Heart right ventricle (tissue), 16 donors: ENCODE results near the gene GPC3. TPM values are rescaled to one million over a fixed set of nuclear protein-coding genes. Genes with fewer than 3 reads are reported as not detected.
A peak's percentile ranks its signal among the peaks of the same experiment; 100 is the strongest.

ENCODE experiments used
- ATAC-seq, 8 donors: fragments of 200-7000 bp; cut with Tn5 transposase; one replicate each; pipeline ENCODE4 v1.9.1; 2020; ENCODE audit warnings: mild to moderate bottlenecking in 8 of 8, moderate library complexity in 8 of 8, moderate number of reproducible peaks in 1 of 8
- DNase-seq, 2 donors: peaks; one replicate each; pipeline ENCODE4 v3.0.0-alpha.2; 2020
- H3K27ac ChIP-seq, 10 donors: fragments of 200-600 bp; sonication (generic) in 2 of 10; one replicate each; pipeline versions ENCODE4 v1.5.0 to v1.8.0; 2020 to 2022; ENCODE audit warnings: mild to moderate bottlenecking in 3 of 10
- H3K27me3 ChIP-seq, 7 donors: fragments of 200-600 bp; one replicate each; pipeline ENCODE4 v1.8.0; 2021 to 2022; ENCODE audit warnings: mild to moderate bottlenecking in 2 of 7
- H3K36me3 ChIP-seq, 9 donors: fragments of 200-600 bp; sonication (generic) in 1 of 9; one replicate each; pipeline versions ENCODE4 v1.5.0 to v1.8.0; 2020 to 2022; ENCODE audit warnings: mild to moderate bottlenecking in 2 of 9
- H3K4me1 ChIP-seq, 9 donors: fragments of 200-600 bp; sonication (generic) in 1 of 9; one replicate each; pipeline versions ENCODE4 v1.5.0 to v1.8.0; 2020 to 2022; ENCODE audit warnings: mild to moderate bottlenecking in 4 of 9
- H3K4me3 ChIP-seq, 10 donors: fragments of 200-600 bp; sonication (generic) in 2 of 10; one replicate each; pipeline versions ENCODE4 v1.5.0 to v1.8.0; 2020 to 2022; ENCODE audit warnings: mild to moderate bottlenecking in 7 of 10, moderate library complexity in 2 of 10
- H3K9me3 ChIP-seq, 11 donors: fragments of 200-600 bp in 10 of 11; sonication (generic) in 2 of 11; one replicate each; pipeline versions ENCODE4 v1.5.0 to v1.8.0; 2013 to 2022; ENCODE audit warnings: mild to moderate bottlenecking in 2 of 11, control low read depth in 1 of 11, moderate library complexity in 1 of 11
- CTCF ChIP-seq, 9 donors: fragments of 200-600 bp; sonication (generic) in 2 of 9; IDR thresholded peaks; one replicate each; pipeline versions ENCODE4 v1.5.0 to v1.8.0; 2021 to 2022; ENCODE audit warnings: antibody characterized with exemption in 9 of 9, mild to moderate bottlenecking in 5 of 9, moderate library complexity in 1 of 9
- WGBS, 2 donors: extraction: QIAGEN DNeasy Blood & Tissue Kit; methylation state at CpG; one replicate each; pipeline ENCODE4 v1.1.7; 2013; ENCODE audit warnings: inconsistent platforms in 1 of 2; 5-methylcytosine and 5-hydroxymethylcytosine counted together
- intact Hi-C, 10 donors: fragments of 100-400 bp; cut with DNase I; formaldehyde crosslinking; loops; one replicate each; pipeline versions ENCODE4 v1.11.1 to v1.14.2; 2022
- polyA plus RNA-seq, 2 donors: library from polyadenylated mRNA; stranded (reverse); fragments of 200-250 nt; gene quantifications; one replicate each; pipeline ENCODE4 v1.2.3, GENCODE V29; 2013
- total RNA-seq, 10 donors: library from RNA; stranded (reverse); fragmentation: NEBNext Ultra II Directional in 3 of 10; extraction: Animal tissue kit (Norgen Biotek cat#: 25700) in 3 of 10; gene quantifications; one replicate each; pipeline versions ENCODE4 v1.2.1 to v1.2.4, GENCODE V29; 2021 to 2023
- donor health status: Arrhythmogenic right ventricular cardiomyopathy.
- donor health status: ischemic (EF 13 %, LVEDD 7.1; RV severe dilation, severe dysfunction).
- donor health status: healthy with polysubstance abuse.
- donor health status: DM: no; HTN: yes; CAD: no.
- donor health status: DM: no; HTN: no; CAD: no.
- donor health status: ischemic (EF 25% LVEDD 6.9; RV normal size, moderate dysfunction).
- donor health status: ischemic (EF 25% LVEDD 5.7; RV mildly dilated, moderate dysfunction).
- donor health status: healthy.
- donor health status: DM: yes; HTN: yes; CAD: no.
- donor health status: Ischemic cardiomyopathy.
- donor health status: ischemic (EF 35%, LVEDD 5.7; RV mildly dilated, moderate dysfunction).
- donor health status: nonischemic (EF 11% LVEDD 7.7; RV severe dilation, severe dysfunction).
- donor health status: DM: yes; HTN: yes; CAD: no.
- donor health status: PGD.
- donor health status: ischemic (EF 29% LVEDD 5.4; RV normal size, mild dysfunction).
- donor health status: nonischemic (EF 23%, LVEDD 6.1; RV moderate dilation, normal function).

GPC3 gene
- total and polyA plus RNA-seq, 12 donors = 0.66 to 5.6 (median 3.4) TPM

- WGBS, 2 donors = 76 to 78% methylated on average over 5 of the region's 5 CpGs
- Histone ChIP-seq H3K36me3 (no peaks in the 10 kb centered on the region), H3K27ac (peak overlapping the region in 3 of 10 donors; percentile 5 to 33 (median 21)), H3K4me1 (peaks cover 0 to 17% (median 0%) of the 10 kb centered on the region in 9 donors), H3K4me3 (no peak overlapping the region), H3K9me3 (no peaks in the 10 kb centered on the region), H3K27me3 (peaks cover 0 to 23% (median 0%) of the 10 kb centered on the region in 7 donors)
- intact Hi-C loops = no loop called here
- TF ChIP-seq CTCF (IDR thresholded peaks at IDR 0.05) = no peak
- DNase-seq (no peak), ATAC-seq (no peak)
Measured at GRCh38 chrX:133607419-133608348, 377.7 kb downstream of the GPC3 start.

GRCh38 chrX:133606990-133607389, 378.4 kb downstream of the GPC3 start:
- no peak for DNase-seq
- no peak for TF ChIP-seq CTCF (IDR thresholded peaks at IDR 0.05)
- no peak for ATAC-seq
- WGBS, 2 donors = 81 to 95% methylated on average over 1 of the region's 1 CpG
- no peak overlapping the region for H3K4me3 ChIP-seq
- no peak overlapping the region for H3K27ac ChIP-seq
- H3K36me3 ChIP-seq = no peaks in the 10 kb centered on the region
- H3K9me3 ChIP-seq = no peaks in the 10 kb centered on the region
- intact Hi-C loops = no loop called here
- H3K27me3 ChIP-seq = peaks cover 0 to 28% (median 0%) of the 10 kb centered on the region in 7 donors
- peaks cover 0 to 17% (median 0%) of the 10 kb centered on the region in 9 donors for H3K4me1 ChIP-seq

- Histone ChIP-seq H3K4me3 (no peak overlapping the region), H3K9me3 (no peaks in the 10 kb centered on the region), H3K27ac (no peak overlapping the region), H3K4me1 (peaks cover 0 to 17% (median 0%) of the 10 kb centered on the region in 9 donors), H3K27me3 (peaks cover 0 to 27% (median 0%) of the 10 kb centered on the region in 7 donors), H3K36me3 (no peaks in the 10 kb centered on the region)
- no peak for DNase-seq
- ATAC-seq = no peak
- intact Hi-C loops = no loop called here
- WGBS, 2 donors = 86 to 89% methylated on average over 7 of the region's 7 CpGs
- TF ChIP-seq CTCF (IDR thresholded peaks at IDR 0.05) = no peak
Measured at GRCh38 chrX:133604801-133605200, 380.6 kb downstream of the GPC3 start.

- Histone ChIP-seq H3K27me3 (peaks cover 0 to 34% (median 0%) of the 10 kb centered on the region in 7 donors), H3K4me3 (no peak overlapping the region), H3K4me1 (peaks cover 0 to 8% (median 0%) of the 10 kb centered on the region in 9 donors), H3K9me3 (no peaks in the 10 kb centered on the region), H3K27ac (no peak overlapping the region), H3K36me3 (no peaks in the 10 kb centered on the region)
- DNase-seq (no peak), ATAC-seq (no peak)
- no peak for TF ChIP-seq CTCF (IDR thresholded peaks at IDR 0.05)
- WGBS, 2 donors = 94 to 97% methylated on average over 4 of the region's 4 CpGs
- intact Hi-C loops = no loop called here
Measured at GRCh38 chrX:133602881-133603280, 382.5 kb downstream of the GPC3 start.
